PFSK-1 (cell line): ENCODE results near the gene ITGA8.

Experiments
- POLR2AphosphoS5 ChIP-seq: IDR thresholded peaks from 2 replicates; pipeline ENCODE4 v1.6.1; 2012; ENCODE audit warnings: low read depth, mild to moderate bottlenecking, control low read depth, low read length, moderate library complexity
- TF ChIP-seq, protein P1 (sequence below), 2 experiments: IDR thresholded peaks; 2 replicates each; pipeline versions ENCODE4 v1.6.1 to v1.8.0; 2011 to 2012; ENCODE audit warnings: low read depth in 2 of 2, low read length in 2 of 2, control low read depth in 1 of 2, inconsistent platforms in 1 of 2, mild to moderate bottlenecking in 1 of 2, moderate library complexity in 1 of 2; ENCODE audit not compliant: insufficient read depth in 1 of 2

DNA sequence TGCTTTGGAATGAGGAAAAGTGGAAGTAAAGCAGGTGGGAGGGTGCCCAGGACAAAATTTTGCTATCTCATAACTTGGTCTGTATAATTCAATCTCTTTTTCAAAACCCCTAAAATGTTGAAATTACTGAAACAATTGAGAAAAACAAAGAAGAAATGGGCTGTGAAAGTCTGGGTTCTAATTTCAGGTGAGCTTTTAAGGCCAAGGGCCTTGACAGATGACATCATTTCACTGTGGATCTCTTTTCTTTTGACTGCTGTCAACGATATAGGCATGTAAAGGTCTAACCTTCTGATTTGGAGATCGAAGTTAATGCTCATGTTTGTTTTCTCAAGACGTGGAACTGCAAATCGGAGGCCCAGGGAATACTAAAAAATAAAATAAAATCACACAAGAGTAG, 127.8 kb downstream of the ITGA8 start:
- TF ChIP-seq POLR2AphosphoS5 = no peak
- TF ChIP-seq, protein P1, sequence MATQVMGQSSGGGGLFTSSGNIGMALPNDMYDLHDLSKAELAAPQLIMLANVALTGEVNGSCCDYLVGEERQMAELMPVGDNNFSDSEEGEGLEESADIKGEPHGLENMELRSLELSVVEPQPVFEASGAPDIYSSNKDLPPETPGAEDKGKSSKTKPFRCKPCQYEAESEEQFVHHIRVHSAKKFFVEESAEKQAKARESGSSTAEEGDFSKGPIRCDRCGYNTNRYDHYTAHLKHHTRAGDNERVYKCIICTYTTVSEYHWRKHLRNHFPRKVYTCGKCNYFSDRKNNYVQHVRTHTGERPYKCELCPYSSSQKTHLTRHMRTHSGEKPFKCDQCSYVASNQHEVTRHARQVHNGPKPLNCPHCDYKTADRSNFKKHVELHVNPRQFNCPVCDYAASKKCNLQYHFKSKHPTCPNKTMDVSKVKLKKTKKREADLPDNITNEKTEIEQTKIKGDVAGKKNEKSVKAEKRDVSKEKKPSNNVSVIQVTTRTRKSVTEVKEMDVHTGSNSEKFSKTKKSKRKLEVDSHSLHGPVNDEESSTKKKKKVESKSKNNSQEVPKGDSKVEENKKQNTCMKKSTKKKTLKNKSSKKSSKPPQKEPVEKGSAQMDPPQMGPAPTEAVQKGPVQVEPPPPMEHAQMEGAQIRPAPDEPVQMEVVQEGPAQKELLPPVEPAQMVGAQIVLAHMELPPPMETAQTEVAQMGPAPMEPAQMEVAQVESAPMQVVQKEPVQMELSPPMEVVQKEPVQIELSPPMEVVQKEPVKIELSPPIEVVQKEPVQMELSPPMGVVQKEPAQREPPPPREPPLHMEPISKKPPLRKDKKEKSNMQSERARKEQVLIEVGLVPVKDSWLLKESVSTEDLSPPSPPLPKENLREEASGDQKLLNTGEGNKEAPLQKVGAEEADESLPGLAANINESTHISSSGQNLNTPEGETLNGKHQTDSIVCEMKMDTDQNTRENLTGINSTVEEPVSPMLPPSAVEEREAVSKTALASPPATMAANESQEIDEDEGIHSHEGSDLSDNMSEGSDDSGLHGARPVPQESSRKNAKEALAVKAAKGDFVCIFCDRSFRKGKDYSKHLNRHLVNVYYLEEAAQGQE (IDR thresholded peaks at IDR 0.05; ENCODE audit: insufficient read depth in 1 of 2, low read depth in 2 of 2, low read length in 2 of 2) = no peak
